Neural cell (in vitro differentiated cells): ENCODE results near the gene RAD51B. TPM values are rescaled to one million over a fixed set of nuclear protein-coding genes. Genes with fewer than 3 reads are reported as not detected.
"Not testable (repeated sequence)": the region's sequence is repeated elsewhere in the genome, so short reads cannot be mapped to it uniquely, and the experiment has no call there.

Source experiments
- H2AFZ ChIP-seq: fragments of 200-600, 300-800 bp; sonication (generic), shearing (Covaris generic); 2 replicates; pipeline ENCODE4 v1.6.0; 2014; ENCODE audit warnings: low read depth, mild to moderate bottlenecking, antibody characterized with exemption, low read length, moderate library complexity
- H3F3A ChIP-seq: fragments of 200-600 bp; shearing (Covaris generic); 2 replicates; pipeline ENCODE4 v1.6.1; 2016; ENCODE audit warnings: mild to moderate bottlenecking, moderate library complexity, mixed read lengths, antibody characterized with exemption, low read length; ENCODE audit not compliant: insufficient read depth, poor library complexity, severe bottlenecking
- H3K27ac ChIP-seq: fragments of 200-600, 300-800 bp; sonication (generic), shearing (Covaris generic); 2 replicates; pipeline ENCODE4 v1.5.1; 2014; ENCODE audit warnings: mild to moderate bottlenecking, low read length, moderate library complexity
- H3K27me3 ChIP-seq: fragments of 300-800, 200-600 bp; sonication (generic), shearing (Covaris generic); 2 replicates; pipeline ENCODE4 v1.6.0; 2014; ENCODE audit warnings: mild to moderate bottlenecking, low read depth, low read length, moderate library complexity; ENCODE audit not compliant: insufficient read depth
- H3K36me3 ChIP-seq: fragments of 300-800, 200-600 bp; sonication (generic), shearing (Covaris generic); 2 replicates; pipeline ENCODE4 v1.5.1; 2014; ENCODE audit warnings: mild to moderate bottlenecking, antibody characterized with exemption, low read length, moderate library complexity; ENCODE audit not compliant: insufficient read depth
- H3K4me2 ChIP-seq: fragments of 300-800, 200-600 bp; sonication (generic), shearing (Covaris generic); 2 replicates; pipeline ENCODE4 v1.6.0; 2014; ENCODE audit warnings: mild to moderate bottlenecking, low read length
- H3K4me3 ChIP-seq: fragments of 300-800, 200-600 bp; sonication (generic), shearing (Covaris generic); 2 replicates; pipeline ENCODE4 v1.5.1; 2014; ENCODE audit warnings: mild to moderate bottlenecking, low read length, moderate library complexity
- H3K79me2 ChIP-seq: fragments of 200-600 bp; shearing (Covaris generic); replicated peaks from 2 replicates; pipeline ENCODE4 v1.6.0; 2014; ENCODE audit warnings: mild to moderate bottlenecking, low read length, moderate library complexity; ENCODE audit not compliant: insufficient read depth
- H3K9ac ChIP-seq: fragments of 300-800, 200-600 bp; sonication (generic), shearing (Covaris generic); 2 replicates; pipeline ENCODE4 v1.6.1; 2016; ENCODE audit warnings: mild to moderate bottlenecking, low read length, mixed read lengths
- H3K9me2 ChIP-seq: fragments of 200-600 bp; shearing (Covaris generic); 2 replicates; pipeline ENCODE4 v1.6.1; 2016; ENCODE audit warnings: mild to moderate bottlenecking, low read length, mixed read lengths; ENCODE audit not compliant: insufficient read depth
- H3K9me3 ChIP-seq: fragments of 200-600, 300-800 bp; sonication (generic), shearing (Covaris generic); 2 replicates; pipeline ENCODE4 v1.6.1; 2016; ENCODE audit warnings: mild to moderate bottlenecking, mixed run types, low read length, moderate library complexity, mixed read lengths
- H4K20me1 ChIP-seq: fragments of 200-600 bp; shearing (Covaris generic); 2 replicates; pipeline ENCODE4 v1.6.1; 2016; ENCODE audit warnings: mild to moderate bottlenecking, mixed run types; ENCODE audit not compliant: insufficient read depth
- EP300 ChIP-seq: fragments of 450-650 bp; conservative IDR thresholded peaks from 2 replicates; pipeline ENCODE4 v1.6.1; 2014; ENCODE audit warnings: antibody characterized with exemption, mild to moderate bottlenecking, moderate library complexity; ENCODE audit not compliant: poor library complexity, severe bottlenecking
- EZH2 ChIP-seq: fragments of 200-600, 300-800 bp; shearing (Covaris generic), sonication (generic); IDR thresholded peaks from 2 replicates; pipeline ENCODE4 v1.6.1; 2014; ENCODE audit warnings: antibody characterized with exemption, low read length, borderline replicate concordance, mild to moderate bottlenecking; ENCODE audit not compliant: insufficient read depth, poor library complexity, severe bottlenecking
- MXI1 ChIP-seq: fragments of 450-650 bp; conservative IDR thresholded peaks from 2 replicates; pipeline ENCODE4 v1.6.1; 2014; ENCODE audit warnings: antibody characterized with exemption, mild to moderate bottlenecking; ENCODE audit not compliant: poor library complexity, severe bottlenecking
- POLR2AphosphoS5 ChIP-seq: IDR thresholded peaks from 2 replicates; pipeline ENCODE4 v1.6.1; 2012
- RAD21 ChIP-seq: fragments of 450-650 bp; conservative IDR thresholded peaks from 2 replicates; pipeline ENCODE4 v1.6.1; 2014; ENCODE audit warnings: antibody characterized with exemption, mild to moderate bottlenecking, moderate library complexity
- SMC3 ChIP-seq: fragments of 450-650 bp; conservative IDR thresholded peaks from 2 replicates; pipeline ENCODE4 v1.6.1; 2014; ENCODE audit warnings: antibody characterized with exemption, mild to moderate bottlenecking, moderate library complexity; ENCODE audit not compliant: poor library complexity
- TAF1 ChIP-seq: IDR thresholded peaks from 2 replicates; pipeline ENCODE4 v1.6.1; 2012; ENCODE audit warnings: low read depth
- polyA plus RNA-seq: library from polyadenylated mRNA; depleted of rRNA; stranded (reverse); fragments of >200 nt; gene quantifications from 2 replicates; pipeline ENCODE4 v1.2.3, GENCODE V29; 2014
- TF ChIP-seq, protein P1 (sequence below): fragments of 450-650 bp; IDR thresholded peaks from 2 replicates; pipeline ENCODE4 v1.5.1; 2014; ENCODE audit warnings: antibody characterized with exemption, mild to moderate bottlenecking, moderate library complexity; ENCODE audit not compliant: poor library complexity, severe bottlenecking
- TF ChIP-seq, protein P2 (sequence below): IDR thresholded peaks from 2 replicates; pipeline ENCODE4 v1.6.1; 2012; ENCODE audit warnings: borderline replicate concordance

RAD51B gene
- polyA plus RNA-seq, 1 donor from 2014 or later: 3.1 TPM

- Histone ChIP-seq H2AFZ (no peak overlapping the region), H3K4me2 (no peak overlapping the region), H3K9me3 (no peaks in the 10 kb centered on the region), H3K9ac (no peak overlapping the region), H3K36me3 (no peaks in the 10 kb centered on the region), H3K79me2 (no peaks in the 10 kb centered on the region), H3K4me3 (no peak overlapping the region), H3K27ac (no peak overlapping the region), H4K20me1 (no peaks in the 10 kb centered on the region), H3F3A (no peaks in the 10 kb centered on the region), H3K9me2 (no peaks in the 10 kb centered on the region), H3K27me3 (no peaks in the 10 kb centered on the region)
- no peak for TF ChIP-seq TAF1
- TF ChIP-seq EP300: no peak
- TF ChIP-seq RAD21: no peak
- TF ChIP-seq, protein P1, sequence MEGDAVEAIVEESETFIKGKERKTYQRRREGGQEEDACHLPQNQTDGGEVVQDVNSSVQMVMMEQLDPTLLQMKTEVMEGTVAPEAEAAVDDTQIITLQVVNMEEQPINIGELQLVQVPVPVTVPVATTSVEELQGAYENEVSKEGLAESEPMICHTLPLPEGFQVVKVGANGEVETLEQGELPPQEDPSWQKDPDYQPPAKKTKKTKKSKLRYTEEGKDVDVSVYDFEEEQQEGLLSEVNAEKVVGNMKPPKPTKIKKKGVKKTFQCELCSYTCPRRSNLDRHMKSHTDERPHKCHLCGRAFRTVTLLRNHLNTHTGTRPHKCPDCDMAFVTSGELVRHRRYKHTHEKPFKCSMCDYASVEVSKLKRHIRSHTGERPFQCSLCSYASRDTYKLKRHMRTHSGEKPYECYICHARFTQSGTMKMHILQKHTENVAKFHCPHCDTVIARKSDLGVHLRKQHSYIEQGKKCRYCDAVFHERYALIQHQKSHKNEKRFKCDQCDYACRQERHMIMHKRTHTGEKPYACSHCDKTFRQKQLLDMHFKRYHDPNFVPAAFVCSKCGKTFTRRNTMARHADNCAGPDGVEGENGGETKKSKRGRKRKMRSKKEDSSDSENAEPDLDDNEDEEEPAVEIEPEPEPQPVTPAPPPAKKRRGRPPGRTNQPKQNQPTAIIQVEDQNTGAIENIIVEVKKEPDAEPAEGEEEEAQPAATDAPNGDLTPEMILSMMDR: no peak
- TF ChIP-seq POLR2AphosphoS5: no peak
- TF ChIP-seq MXI1: no peak
- TF ChIP-seq EZH2: no peak
- TF ChIP-seq, protein P2, sequence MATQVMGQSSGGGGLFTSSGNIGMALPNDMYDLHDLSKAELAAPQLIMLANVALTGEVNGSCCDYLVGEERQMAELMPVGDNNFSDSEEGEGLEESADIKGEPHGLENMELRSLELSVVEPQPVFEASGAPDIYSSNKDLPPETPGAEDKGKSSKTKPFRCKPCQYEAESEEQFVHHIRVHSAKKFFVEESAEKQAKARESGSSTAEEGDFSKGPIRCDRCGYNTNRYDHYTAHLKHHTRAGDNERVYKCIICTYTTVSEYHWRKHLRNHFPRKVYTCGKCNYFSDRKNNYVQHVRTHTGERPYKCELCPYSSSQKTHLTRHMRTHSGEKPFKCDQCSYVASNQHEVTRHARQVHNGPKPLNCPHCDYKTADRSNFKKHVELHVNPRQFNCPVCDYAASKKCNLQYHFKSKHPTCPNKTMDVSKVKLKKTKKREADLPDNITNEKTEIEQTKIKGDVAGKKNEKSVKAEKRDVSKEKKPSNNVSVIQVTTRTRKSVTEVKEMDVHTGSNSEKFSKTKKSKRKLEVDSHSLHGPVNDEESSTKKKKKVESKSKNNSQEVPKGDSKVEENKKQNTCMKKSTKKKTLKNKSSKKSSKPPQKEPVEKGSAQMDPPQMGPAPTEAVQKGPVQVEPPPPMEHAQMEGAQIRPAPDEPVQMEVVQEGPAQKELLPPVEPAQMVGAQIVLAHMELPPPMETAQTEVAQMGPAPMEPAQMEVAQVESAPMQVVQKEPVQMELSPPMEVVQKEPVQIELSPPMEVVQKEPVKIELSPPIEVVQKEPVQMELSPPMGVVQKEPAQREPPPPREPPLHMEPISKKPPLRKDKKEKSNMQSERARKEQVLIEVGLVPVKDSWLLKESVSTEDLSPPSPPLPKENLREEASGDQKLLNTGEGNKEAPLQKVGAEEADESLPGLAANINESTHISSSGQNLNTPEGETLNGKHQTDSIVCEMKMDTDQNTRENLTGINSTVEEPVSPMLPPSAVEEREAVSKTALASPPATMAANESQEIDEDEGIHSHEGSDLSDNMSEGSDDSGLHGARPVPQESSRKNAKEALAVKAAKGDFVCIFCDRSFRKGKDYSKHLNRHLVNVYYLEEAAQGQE: no peak
- TF ChIP-seq SMC3: no peak
Measured at GRCh38 chr14:68301219-68301618, 481.6 kb downstream of the RAD51B start.

- H3K4me2 ChIP-seq, H2AFZ ChIP-seq, H3K27ac ChIP-seq, H3K9me3 ChIP-seq, H3K9me2 ChIP-seq, H3K27me3 ChIP-seq, H3K79me2 ChIP-seq, H3K9ac ChIP-seq, H3F3A ChIP-seq, H3K36me3 ChIP-seq, H4K20me1 ChIP-seq, H3K4me3 ChIP-seq: not testable (repeated sequence)
Measured at GRCh38 chr14:68302938-68303337, 483.4 kb downstream of the RAD51B start.

- no peak for TF ChIP-seq SMC3
- no peak for TF ChIP-seq MXI1
- TF ChIP-seq EZH2: no peak
- TF ChIP-seq, protein P1: no peak
- no peak for TF ChIP-seq TAF1
- TF ChIP-seq RAD21: no peak
- no peak for TF ChIP-seq EP300
- TF ChIP-seq POLR2AphosphoS5: no peak
- TF ChIP-seq, protein P2: no peak
- H3K27me3 ChIP-seq: no peaks in the 10 kb centered on the region
- H3F3A ChIP-seq: no peaks in the 10 kb centered on the region
- H3K9ac ChIP-seq: no peak overlapping the region
- H3K9me2 ChIP-seq: no peaks in the 10 kb centered on the region
- H3K27ac ChIP-seq: no peak overlapping the region
- H3K36me3 ChIP-seq: no peaks in the 10 kb centered on the region
- H3K79me2 ChIP-seq: no peaks in the 10 kb centered on the region
- no peaks in the 10 kb centered on the region for H4K20me1 ChIP-seq
- H3K4me3 ChIP-seq: no peak overlapping the region
- H2AFZ ChIP-seq: no peak overlapping the region
- H3K4me2 ChIP-seq: no peak overlapping the region
- H3K9me3 ChIP-seq: no peaks in the 10 kb centered on the region
Measured at GRCh38 chr14:68305738-68306137, 486.2 kb downstream of the RAD51B start.
